ENCODE data around the gene PTPN9. TPM values are rescaled to one million over a fixed set of nuclear protein-coding genes. Genes with fewer than 3 reads are reported as not detected.
"Not testable (repeated sequence)": the region's sequence is repeated elsewhere in the genome, so short reads cannot be mapped to it uniquely, and the experiment has no call there.

PTPN9 gene
- total RNA-seq, 1 donor from 2014 or later = 24.9 TPM

DNA sequence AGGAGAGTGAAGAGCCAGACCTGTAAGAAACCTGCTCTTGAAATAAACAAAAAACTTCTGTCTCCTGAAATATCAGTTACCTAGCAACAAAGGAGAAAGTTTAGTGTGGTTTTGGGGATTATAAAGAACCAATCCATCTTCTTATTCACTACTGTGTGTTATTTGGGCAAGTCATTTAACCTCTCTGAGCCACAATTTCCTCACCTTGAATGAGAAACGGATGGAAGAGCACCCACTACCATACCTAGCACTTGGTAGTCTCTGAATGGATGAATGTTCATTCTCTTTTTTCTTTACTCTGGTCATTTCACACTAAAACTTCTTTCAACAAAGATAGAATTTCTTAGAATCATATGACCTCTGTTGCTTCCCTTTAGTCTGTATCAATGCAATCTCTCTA lies 45.2 kb downstream of the PTPN9 start:
- DNase-seq (ENCODE audit: low spot score in 2 of 2) (no peak), FAIRE-seq (no peak)

- no peak for FAIRE-seq
These were observed 46.5 kb downstream of the PTPN9 start for GRCh38 chr15:75532413-75533250.

DNA sequence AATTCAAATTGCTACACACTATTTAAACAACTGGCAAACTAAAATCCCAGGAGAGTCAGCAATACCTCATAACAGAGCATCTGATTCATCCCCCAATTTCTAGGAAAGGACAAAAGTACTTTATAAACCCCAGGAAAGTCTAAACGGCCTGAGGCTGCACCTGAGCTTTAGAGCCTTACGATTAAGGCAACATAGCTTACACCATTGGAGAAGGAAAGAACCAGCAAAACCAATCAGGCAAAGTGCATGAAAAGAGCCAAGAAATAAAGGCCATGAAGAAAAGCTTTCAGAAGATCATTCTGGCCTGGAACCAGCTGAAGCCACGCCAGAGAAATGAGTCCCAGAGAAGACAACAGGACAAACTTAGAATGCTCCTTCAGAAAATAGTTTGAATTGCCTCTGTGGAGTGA lies 48.1 kb downstream of the PTPN9 start:
- FAIRE-seq (no peak), DNase-seq (ENCODE audit: low spot score in 2 of 2) (no peak)

More at GRCh38 chr15:75532413-75533250, 46.5 kb downstream of the PTPN9 start:
- no peak for DNase-seq (ENCODE audit: low spot score in 2 of 2)

DNA sequence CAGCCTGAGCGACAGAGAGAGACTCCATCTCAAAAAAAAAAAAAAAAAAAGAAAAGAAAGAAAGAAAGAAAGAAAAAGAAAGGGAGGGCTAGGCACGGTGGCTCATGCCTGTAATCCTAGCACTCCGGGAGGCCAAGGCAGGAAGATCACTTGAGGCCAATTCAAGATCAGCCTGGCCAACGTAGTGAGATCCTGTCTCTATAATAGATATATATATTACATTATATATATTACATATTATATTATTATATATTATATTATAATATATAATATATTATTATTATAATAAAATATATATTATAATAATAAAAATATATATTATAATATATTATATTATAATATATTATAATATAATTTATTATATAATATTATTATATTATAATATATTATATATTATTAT lies 48.9 kb downstream of the PTPN9 start:
- DNase-seq (ENCODE audit: low spot score in 2 of 2) (no peak), FAIRE-seq (no peak)

- not testable (repeated sequence) for FAIRE-seq; DNase-seq (ENCODE audit: low spot score in 2 of 2)
These were observed 53.4 kb downstream of the PTPN9 start for GRCh38 chr15:75525756-75526155.

GRCh38 chr15:75523011-75523410 lies 56.1 kb downstream of the PTPN9 start:
- FAIRE-seq (no peak), DNase-seq (ENCODE audit: low spot score in 2 of 2) (no peak)

DNA sequence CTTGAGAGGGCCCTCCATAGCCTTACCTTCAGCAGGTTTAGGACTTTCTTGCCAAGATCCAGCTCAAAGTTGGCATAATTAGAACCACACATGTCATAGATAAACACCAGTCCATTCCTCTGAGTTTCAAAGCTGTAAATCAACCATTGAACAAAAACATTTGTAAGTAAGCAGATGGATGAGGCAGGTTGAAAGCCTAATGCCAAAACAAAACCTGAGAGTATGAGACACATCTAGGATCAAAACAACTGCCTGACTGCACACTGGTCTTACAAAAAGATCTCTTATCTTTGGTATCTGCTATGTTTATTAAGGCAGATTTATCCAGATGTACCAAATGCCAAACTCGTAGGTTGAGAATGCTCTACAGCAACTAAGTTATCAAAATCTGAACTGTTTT lies 61.9 kb downstream of the PTPN9 start:
- no peak for FAIRE-seq
- DNase-seq (ENCODE audit: low spot score in 2 of 2) = no peak

GRCh38 chr15:75508840-75509532 lies 70.1 kb downstream of the PTPN9 start:
- DNase-seq (ENCODE audit: low spot score in 2 of 2) (no peak), FAIRE-seq (no peak)

DNA sequence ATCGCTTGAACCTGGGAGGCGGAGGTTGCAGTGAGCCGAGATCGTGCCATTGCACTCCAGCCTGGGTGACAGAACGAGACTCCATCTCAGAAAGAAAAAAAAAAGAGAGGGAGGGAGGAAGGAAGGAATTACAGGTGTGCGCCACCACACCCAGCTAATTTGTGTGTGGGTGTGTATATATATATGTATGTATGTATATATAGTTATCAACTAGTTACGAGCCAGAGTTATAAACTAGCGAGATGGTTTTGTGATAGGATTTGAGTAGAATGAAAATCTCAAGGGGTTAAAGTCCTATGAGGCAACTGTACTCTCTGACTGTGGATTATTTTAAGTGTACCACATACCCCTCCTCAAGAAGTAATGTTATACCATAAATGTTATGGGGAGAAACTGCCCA lies 76.8 kb downstream of the PTPN9 start:
- FAIRE-seq (no peak), DNase-seq (ENCODE audit: low spot score in 2 of 2) (no peak)

DNA sequence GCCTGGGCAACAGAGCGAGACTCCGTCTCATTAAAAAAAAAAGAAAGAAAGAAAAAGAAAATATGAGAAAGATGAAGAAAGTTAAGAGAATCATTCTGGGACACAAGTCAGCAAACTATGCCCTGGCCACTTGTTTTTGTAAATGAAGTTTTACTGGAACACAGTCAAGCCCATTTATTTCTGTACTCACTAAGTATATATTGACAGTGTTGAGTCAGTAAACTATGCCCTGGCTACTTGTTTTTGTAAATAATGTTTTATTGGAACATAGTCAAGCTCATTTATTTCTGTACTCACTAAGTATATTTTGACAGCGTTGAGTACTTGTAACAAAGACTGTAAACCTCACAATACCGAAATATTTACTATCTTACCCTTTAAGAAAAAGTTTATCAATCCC lies 85.4 kb downstream of the PTPN9 start:
- DNase-seq (ENCODE audit: low spot score in 2 of 2) (no peak), FAIRE-seq (no peak)

DNA sequence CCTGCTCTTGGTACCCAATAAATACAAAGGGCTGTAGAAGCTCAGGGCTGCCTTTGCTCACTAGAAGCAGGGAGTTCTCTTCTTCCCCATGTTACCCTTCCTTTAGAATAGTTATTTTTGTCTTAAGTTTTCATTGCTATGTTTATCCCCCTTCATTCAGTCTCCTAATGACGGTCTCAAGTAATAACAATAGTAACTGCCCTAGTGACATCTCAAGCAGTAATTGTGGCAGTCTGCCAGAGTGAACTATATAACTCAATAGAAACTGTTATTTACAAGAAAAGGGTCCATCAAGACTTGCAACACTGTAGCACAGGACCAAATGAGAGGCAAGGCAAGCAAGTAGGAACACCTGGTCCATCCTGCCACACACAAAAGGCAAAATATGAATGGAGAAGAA lies 95.2 kb downstream of the PTPN9 start:
- FAIRE-seq = no peak
- DNase-seq (ENCODE audit: low spot score in 2 of 2) = no peak

DNA sequence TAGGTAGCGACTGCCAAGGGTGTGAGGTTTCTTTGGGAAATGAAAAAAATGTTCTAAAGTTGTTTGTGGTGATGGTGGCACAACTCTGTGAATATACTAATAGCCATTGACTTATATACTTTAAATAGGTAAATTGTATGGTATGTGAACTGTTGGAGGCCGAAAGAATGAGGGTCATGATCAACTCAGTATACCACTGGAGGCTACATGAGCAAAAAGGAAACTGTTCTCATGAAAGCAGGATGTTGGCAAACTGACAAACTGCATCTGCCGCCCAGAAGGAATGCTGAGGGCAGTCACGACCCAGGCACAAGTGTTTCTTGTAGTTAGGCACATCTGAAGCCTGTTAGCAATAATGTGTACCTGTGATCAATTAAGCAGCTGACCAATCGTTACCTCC lies 95.6 kb downstream of the PTPN9 start:
- not testable (repeated sequence) for DNase-seq (ENCODE audit: low spot score in 2 of 2); FAIRE-seq

DNA sequence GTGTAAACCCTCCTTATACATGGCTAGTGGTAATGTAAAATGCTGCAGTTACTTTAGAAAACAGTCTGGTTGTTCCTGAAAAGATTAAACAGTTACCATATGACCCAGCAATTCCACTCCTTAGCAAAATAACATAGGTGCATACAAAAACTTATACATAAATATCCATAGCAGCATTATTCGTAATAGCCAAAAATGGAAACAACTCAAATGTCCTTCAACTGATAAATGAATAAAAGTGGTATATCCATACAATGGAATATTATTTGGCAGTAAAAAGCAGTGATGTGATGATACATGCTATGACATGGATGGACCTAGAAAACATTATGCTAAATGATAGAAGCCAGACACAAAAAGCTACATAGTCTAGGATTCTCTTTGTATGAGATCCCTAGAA lies 96.0 kb downstream of the PTPN9 start:
- DNase-seq (ENCODE audit: low spot score in 2 of 2) (no peak), FAIRE-seq (no peak)

DNA sequence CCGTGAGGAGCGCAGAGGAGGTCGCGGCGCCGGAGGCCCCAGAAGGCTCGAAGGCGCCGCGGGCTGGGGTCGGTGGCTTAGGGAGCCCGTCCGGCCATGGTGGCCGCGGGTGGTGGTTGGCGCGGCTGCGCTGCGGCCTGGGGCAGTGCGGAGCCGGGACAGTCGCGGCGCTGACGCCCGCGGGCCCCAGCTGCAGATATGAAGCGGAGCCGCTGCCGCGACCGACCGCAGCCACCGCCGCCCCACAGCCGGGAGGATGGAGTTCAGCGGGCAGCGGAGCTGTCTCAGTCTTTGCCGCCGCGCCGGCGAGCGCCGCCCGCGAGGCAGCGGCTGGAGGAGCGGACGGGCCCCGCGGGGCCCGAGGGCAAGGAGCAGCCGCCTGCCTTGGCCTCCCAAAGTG lies 98.7 kb downstream of the PTPN9 start:
- DNase-seq (ENCODE audit: low spot score in 2 of 2); FAIRE-seq: not testable (repeated sequence)

DNA sequence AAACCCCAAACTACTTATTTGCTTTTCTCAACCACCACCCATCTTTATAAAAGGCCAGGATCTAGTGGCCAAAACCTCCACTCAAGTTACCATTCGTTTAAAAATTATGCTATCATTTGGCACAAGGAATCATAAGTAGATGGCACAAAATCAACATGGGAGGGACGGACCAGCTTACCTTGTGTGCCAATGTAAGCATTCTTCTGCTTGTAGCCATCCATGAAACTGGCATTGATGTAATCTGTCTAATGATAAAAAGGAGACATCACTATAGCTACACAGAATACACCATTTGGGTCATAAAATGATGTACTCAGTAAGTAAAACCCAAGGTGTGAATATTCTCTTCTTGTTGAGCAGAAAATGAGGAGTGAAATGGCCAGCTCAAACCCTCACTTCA lies 99.4 kb downstream of the PTPN9 start:
- FAIRE-seq (no peak), DNase-seq (ENCODE audit: low spot score in 2 of 2) (no peak)

- DNase-seq (ENCODE audit: low spot score in 2 of 2); FAIRE-seq: not testable (repeated sequence)
These were observed 102.0 kb downstream of the PTPN9 start for GRCh38 chr15:75477094-75477493.

GRCh38 chr15:75468913-75469598 lies 110.1 kb downstream of the PTPN9 start:
- no peak for FAIRE-seq
- DNase-seq (ENCODE audit: low spot score in 2 of 2) = no peak

GRCh38 chr15:75460646-75461045 lies 118.5 kb downstream of the PTPN9 start:
- no peak for DNase-seq (ENCODE audit: low spot score in 2 of 2)
- no peak for FAIRE-seq

- DNase-seq (ENCODE audit: low spot score in 2 of 2) (no peak), FAIRE-seq (no peak)
These were observed 119.5 kb downstream of the PTPN9 start for GRCh38 chr15:75459581-75459980.

- DNase-seq (ENCODE audit: low spot score in 2 of 2) (no peak), FAIRE-seq (no peak)
These were observed 122.4 kb downstream of the PTPN9 start for GRCh38 chr15:75456710-75457109.

- FAIRE-seq = no peak
- no peak for DNase-seq (ENCODE audit: low spot score in 2 of 2)
These were observed 123.1 kb downstream of the PTPN9 start for GRCh38 chr15:75455982-75456531.

All from frontal cortex (tissue), 4 donors.